ENCODE data around the gene IGFL2.

DNA sequence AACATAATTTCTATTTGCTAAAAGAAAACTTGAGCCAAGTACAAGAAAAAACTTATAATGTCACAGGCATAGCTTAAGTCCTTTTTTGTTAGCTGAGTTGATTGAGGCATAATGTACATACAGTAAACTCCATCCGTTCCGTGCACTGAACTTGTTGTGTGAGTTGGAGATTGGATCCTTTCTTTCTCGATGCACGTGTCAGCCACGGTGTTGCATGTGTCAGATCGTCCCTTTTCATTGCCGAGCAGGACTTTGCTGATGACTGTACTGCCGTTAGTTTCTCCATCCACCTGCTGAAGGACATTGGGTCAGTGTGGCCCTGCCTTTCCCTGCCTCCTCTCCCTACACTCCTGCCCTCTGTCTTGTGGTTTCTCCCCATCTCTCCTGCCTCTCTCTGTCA, 34.4 kb downstream of the IGFL2 start:
- TF ChIP-seq, protein P1, sequence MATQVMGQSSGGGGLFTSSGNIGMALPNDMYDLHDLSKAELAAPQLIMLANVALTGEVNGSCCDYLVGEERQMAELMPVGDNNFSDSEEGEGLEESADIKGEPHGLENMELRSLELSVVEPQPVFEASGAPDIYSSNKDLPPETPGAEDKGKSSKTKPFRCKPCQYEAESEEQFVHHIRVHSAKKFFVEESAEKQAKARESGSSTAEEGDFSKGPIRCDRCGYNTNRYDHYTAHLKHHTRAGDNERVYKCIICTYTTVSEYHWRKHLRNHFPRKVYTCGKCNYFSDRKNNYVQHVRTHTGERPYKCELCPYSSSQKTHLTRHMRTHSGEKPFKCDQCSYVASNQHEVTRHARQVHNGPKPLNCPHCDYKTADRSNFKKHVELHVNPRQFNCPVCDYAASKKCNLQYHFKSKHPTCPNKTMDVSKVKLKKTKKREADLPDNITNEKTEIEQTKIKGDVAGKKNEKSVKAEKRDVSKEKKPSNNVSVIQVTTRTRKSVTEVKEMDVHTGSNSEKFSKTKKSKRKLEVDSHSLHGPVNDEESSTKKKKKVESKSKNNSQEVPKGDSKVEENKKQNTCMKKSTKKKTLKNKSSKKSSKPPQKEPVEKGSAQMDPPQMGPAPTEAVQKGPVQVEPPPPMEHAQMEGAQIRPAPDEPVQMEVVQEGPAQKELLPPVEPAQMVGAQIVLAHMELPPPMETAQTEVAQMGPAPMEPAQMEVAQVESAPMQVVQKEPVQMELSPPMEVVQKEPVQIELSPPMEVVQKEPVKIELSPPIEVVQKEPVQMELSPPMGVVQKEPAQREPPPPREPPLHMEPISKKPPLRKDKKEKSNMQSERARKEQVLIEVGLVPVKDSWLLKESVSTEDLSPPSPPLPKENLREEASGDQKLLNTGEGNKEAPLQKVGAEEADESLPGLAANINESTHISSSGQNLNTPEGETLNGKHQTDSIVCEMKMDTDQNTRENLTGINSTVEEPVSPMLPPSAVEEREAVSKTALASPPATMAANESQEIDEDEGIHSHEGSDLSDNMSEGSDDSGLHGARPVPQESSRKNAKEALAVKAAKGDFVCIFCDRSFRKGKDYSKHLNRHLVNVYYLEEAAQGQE (IDR thresholded peaks at IDR 0.05) = no peak
- TF ChIP-seq, protein P2, sequence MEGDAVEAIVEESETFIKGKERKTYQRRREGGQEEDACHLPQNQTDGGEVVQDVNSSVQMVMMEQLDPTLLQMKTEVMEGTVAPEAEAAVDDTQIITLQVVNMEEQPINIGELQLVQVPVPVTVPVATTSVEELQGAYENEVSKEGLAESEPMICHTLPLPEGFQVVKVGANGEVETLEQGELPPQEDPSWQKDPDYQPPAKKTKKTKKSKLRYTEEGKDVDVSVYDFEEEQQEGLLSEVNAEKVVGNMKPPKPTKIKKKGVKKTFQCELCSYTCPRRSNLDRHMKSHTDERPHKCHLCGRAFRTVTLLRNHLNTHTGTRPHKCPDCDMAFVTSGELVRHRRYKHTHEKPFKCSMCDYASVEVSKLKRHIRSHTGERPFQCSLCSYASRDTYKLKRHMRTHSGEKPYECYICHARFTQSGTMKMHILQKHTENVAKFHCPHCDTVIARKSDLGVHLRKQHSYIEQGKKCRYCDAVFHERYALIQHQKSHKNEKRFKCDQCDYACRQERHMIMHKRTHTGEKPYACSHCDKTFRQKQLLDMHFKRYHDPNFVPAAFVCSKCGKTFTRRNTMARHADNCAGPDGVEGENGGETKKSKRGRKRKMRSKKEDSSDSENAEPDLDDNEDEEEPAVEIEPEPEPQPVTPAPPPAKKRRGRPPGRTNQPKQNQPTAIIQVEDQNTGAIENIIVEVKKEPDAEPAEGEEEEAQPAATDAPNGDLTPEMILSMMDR (IDR thresholded peaks at IDR 0.05; ENCODE audit: low read depth, low read length, missing input control) = no peak
- TF ChIP-seq YY1 (IDR thresholded peaks at IDR 0.05) (no peak), EGR1 (IDR thresholded peaks at IDR 0.05; ENCODE audit: low read depth in 2 of 2) (no peak)
- TF ChIP-seq, protein P3, sequence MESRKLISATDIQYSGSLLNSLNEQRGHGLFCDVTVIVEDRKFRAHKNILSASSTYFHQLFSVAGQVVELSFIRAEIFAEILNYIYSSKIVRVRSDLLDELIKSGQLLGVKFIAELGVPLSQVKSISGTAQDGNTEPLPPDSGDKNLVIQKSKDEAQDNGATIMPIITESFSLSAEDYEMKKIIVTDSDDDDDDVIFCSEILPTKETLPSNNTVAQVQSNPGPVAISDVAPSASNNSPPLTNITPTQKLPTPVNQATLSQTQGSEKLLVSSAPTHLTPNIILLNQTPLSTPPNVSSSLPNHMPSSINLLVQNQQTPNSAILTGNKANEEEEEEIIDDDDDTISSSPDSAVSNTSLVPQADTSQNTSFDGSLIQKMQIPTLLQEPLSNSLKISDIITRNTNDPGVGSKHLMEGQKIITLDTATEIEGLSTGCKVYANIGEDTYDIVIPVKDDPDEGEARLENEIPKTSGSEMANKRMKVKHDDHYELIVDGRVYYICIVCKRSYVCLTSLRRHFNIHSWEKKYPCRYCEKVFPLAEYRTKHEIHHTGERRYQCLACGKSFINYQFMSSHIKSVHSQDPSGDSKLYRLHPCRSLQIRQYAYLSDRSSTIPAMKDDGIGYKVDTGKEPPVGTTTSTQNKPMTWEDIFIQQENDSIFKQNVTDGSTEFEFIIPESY (IDR thresholded peaks at IDR 0.05) = no peak
- TF ChIP-seq, protein P4, sequence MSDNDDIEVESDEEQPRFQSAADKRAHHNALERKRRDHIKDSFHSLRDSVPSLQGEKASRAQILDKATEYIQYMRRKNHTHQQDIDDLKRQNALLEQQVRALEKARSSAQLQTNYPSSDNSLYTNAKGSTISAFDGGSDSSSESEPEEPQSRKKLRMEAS (IDR thresholded peaks at IDR 0.05) = no peak
